H1 (cell line): Measurements from ENCODE around the gene NCLN. TPM values are rescaled to one million over a fixed set of nuclear protein-coding genes. Genes with fewer than 3 reads are reported as not detected.

Experiments used
- CTCF ChIA-PET: fragments of 300-600 bp; sonication (Branson Sonifier 250); formaldehyde crosslinking; loops from one replicate; lab custom pipeline; 2021; ENCODE audit not compliant: partially characterized antibody; lab: Charles Lee
- POLR2A ChIA-PET: fragments of 300-600 bp; sonication (Branson Sonifier 250); formaldehyde crosslinking; loops from one replicate; lab custom pipeline; 2021; ENCODE audit warnings: inconsistent platforms; ENCODE audit not compliant: partially characterized antibody; lab: Charles Lee
- DNase-seq, 2 experiments: peaks; one replicate each; pipeline versions ENCODE4 v3.0.0 to v3.0.0-alpha.2; 2010 to 2022; ENCODE audit warnings: low spot score in 2 of 2, low read depth in 1 of 2, mixed read lengths in 1 of 2
- FAIRE-seq: peaks from 2 replicates; lab custom pipeline; 2011; peaks lifted over from hg19 to GRCh38; lab: Jason Lieb, UNC
- H2AFZ ChIP-seq: 2 replicates; pipeline ENCODE4 v1.8.1; 2012; ENCODE audit warnings: low read length, inconsistent platforms
- H2AK5ac ChIP-seq: 2 replicates; pipeline ENCODE4 v1.6.1; 2013; ENCODE audit warnings: low read depth, low read length
- H2BK120ac ChIP-seq: replicated peaks from 2 replicates; pipeline ENCODE3; 2013; ENCODE audit warnings: low read depth, low read length, inconsistent platforms
- H2BK12ac ChIP-seq: 2 replicates; pipeline ENCODE4 v1.6.1; 2013; ENCODE audit warnings: low read depth, low read length
- H2BK15ac ChIP-seq: 2 replicates; pipeline ENCODE4 v1.6.1; 2013; ENCODE audit warnings: low read length
- H2BK20ac ChIP-seq: 2 replicates; pipeline ENCODE4 v1.6.1; 2013; ENCODE audit warnings: low read length
- H2BK5ac ChIP-seq: 2 replicates; pipeline ENCODE4 v1.6.1; 2013; ENCODE audit warnings: low read depth, low read length
- H3K14ac ChIP-seq: 2 replicates; pipeline ENCODE4 v1.6.1; 2013; ENCODE audit warnings: inconsistent platforms; ENCODE audit not compliant: insufficient read length
- H3K18ac ChIP-seq: 2 replicates; pipeline ENCODE4 v1.6.1; 2013; ENCODE audit warnings: low read length; ENCODE audit errors: extremely low read depth
- H3K23ac ChIP-seq: 2 replicates; pipeline ENCODE4 v1.6.1; 2013; ENCODE audit warnings: inconsistent platforms; ENCODE audit not compliant: insufficient read length
- H3K23me2 ChIP-seq: 2 replicates; pipeline ENCODE4 v1.6.1; 2013; ENCODE audit warnings: low read depth, low read length
- H3K27ac ChIP-seq: 2 replicates; pipeline ENCODE4 v1.6.1; 2011; ENCODE audit warnings: low read depth, low read length, inconsistent platforms
- H3K27me3 ChIP-seq, 4 experiments: replicated peaks in 1 of 4; 1 replicate in 1 of 4; 2 replicates in 3 of 4; pipeline versions ENCODE4 v1.6.1 to v1.8.1; 2011 to 2013; ENCODE audit warnings: low read length in 3 of 4, mild to moderate bottlenecking in 3 of 4, inconsistent platforms in 2 of 4, mixed read lengths in 2 of 4, moderate library complexity in 1 of 4; ENCODE audit not compliant: control insufficient read depth in 3 of 4, insufficient read depth in 3 of 4; ENCODE audit errors: extremely low read depth in 1 of 4
- H3K36me3 ChIP-seq, 4 experiments: 2 replicates each; pipeline versions ENCODE4 v1.6.1 to v1.8.1; 2011 to 2013; ENCODE audit warnings: mild to moderate bottlenecking in 4 of 4, low read length in 3 of 4, moderate library complexity in 2 of 4, control low read depth in 1 of 4, inconsistent platforms in 1 of 4; ENCODE audit not compliant: insufficient read depth in 4 of 4, control insufficient read depth in 2 of 4
- H3K4ac ChIP-seq: replicated peaks from 2 replicates; pipeline ENCODE3; 2013; ENCODE audit warnings: low read length, low read depth, mixed read lengths, inconsistent platforms; ENCODE audit not compliant: insufficient read length
- H3K4me1 ChIP-seq, 4 experiments: replicated peaks in 1 of 4; 1 replicate in 1 of 4; 2 replicates in 3 of 4; pipeline versions ENCODE4 v1.6.1 to v1.8.1; 2011 to 2013; ENCODE audit warnings: low read length in 3 of 4, inconsistent platforms in 2 of 4, mixed read lengths in 1 of 4; ENCODE audit not compliant: insufficient read depth in 4 of 4, control insufficient read depth in 3 of 4
- H3K4me2 ChIP-seq, 2 experiments: 2 replicates each; pipeline versions ENCODE4 v1.6.1 to v1.8.1; 2011 to 2013; ENCODE audit warnings: low read depth in 2 of 2, low read length in 2 of 2, control low read depth in 1 of 2, inconsistent platforms in 1 of 2, mild to moderate bottlenecking in 1 of 2; ENCODE audit not compliant: insufficient read depth in 1 of 2
- H3K4me3 ChIP-seq, 4 experiments: fragments of 200-600, 300-600 bp in 1 of 4; sonication (generic), shearing (Covaris generic), sonication (Bioruptor Twin) in 1 of 4; 2 replicates each; pipeline versions ENCODE4 v1.5.1 to v1.8.1; 2011 to 2016; ENCODE audit warnings: low read length in 4 of 4, low read depth in 3 of 4, control low read depth in 2 of 4, inconsistent platforms in 2 of 4, mild to moderate bottlenecking in 2 of 4, mixed read lengths in 1 of 4, moderate library complexity in 1 of 4; ENCODE audit not compliant: insufficient read depth in 2 of 4; ENCODE audit errors: extremely low read depth in 1 of 4
- H3K56ac ChIP-seq: replicated peaks from 2 replicates; pipeline ENCODE3; 2013; ENCODE audit warnings: low read depth, mild to moderate bottlenecking, mixed read lengths, low read length, inconsistent platforms; ENCODE audit not compliant: insufficient read length
- H3K79me1 ChIP-seq: 2 replicates; pipeline ENCODE4 v1.6.1; 2013; ENCODE audit warnings: low read depth, low read length, control low read depth
- H3K79me2 ChIP-seq, 2 experiments: 2 replicates each; pipeline versions ENCODE4 v1.6.1 to v1.8.1; 2012 to 2013; ENCODE audit warnings: low read length in 2 of 2, mild to moderate bottlenecking in 2 of 2, inconsistent platforms in 1 of 2; ENCODE audit not compliant: insufficient read depth in 2 of 2, control insufficient read depth in 1 of 2
- H3K9ac ChIP-seq, 4 experiments: replicated peaks in 1 of 4; 1 replicate in 1 of 4; 2 replicates in 3 of 4; pipeline versions ENCODE4 v1.6.1 to v1.8.1; 2011 to 2013; ENCODE audit warnings: low read depth in 3 of 4, low read length in 3 of 4, control low read depth in 2 of 4, mild to moderate bottlenecking in 2 of 4, moderate library complexity in 2 of 4, inconsistent platforms in 1 of 4; ENCODE audit errors: extremely low read depth in 1 of 4
- H3K9me3 ChIP-seq, 2 experiments: 2 replicates each; pipeline versions ENCODE4 v1.6.1 to v1.8.1; 2012 to 2013; ENCODE audit warnings: mild to moderate bottlenecking in 2 of 2, moderate library complexity in 2 of 2, control low read depth in 1 of 2, inconsistent platforms in 1 of 2, low read depth in 1 of 2, low read length in 1 of 2, mixed read lengths in 1 of 2; ENCODE audit not compliant: insufficient read depth in 2 of 2
- H4K20me1 ChIP-seq, 2 experiments: replicated peaks in 1 of 2; 2 replicates each; pipeline versions ENCODE3 to v1.8.1; 2011 to 2013; ENCODE audit warnings: inconsistent platforms in 2 of 2, low read length in 2 of 2, mild to moderate bottlenecking in 1 of 2; ENCODE audit not compliant: insufficient read depth in 2 of 2, control insufficient read depth in 1 of 2
- H4K5ac ChIP-seq: 2 replicates; pipeline ENCODE4 v1.6.1; 2013; ENCODE audit warnings: low read length, low read depth, mixed read lengths, inconsistent platforms; ENCODE audit not compliant: insufficient read length
- H4K8ac ChIP-seq: 2 replicates; pipeline ENCODE4 v1.8.0; 2013; ENCODE audit warnings: mild to moderate bottlenecking, moderate library complexity, low read length, inconsistent platforms; ENCODE audit not compliant: insufficient read depth; ENCODE audit errors: extremely low read depth
- H4K91ac ChIP-seq: replicated peaks from 2 replicates; pipeline ENCODE3; 2013; ENCODE audit warnings: low read length, mixed read lengths, inconsistent platforms; ENCODE audit not compliant: insufficient read length
- CTBP2 ChIP-seq: IDR thresholded peaks from 2 replicates; pipeline ENCODE4 v1.7.0; 2011; ENCODE audit warnings: borderline replicate concordance, mild to moderate bottlenecking, moderate library complexity, mixed read lengths, low read length; ENCODE audit not compliant: insufficient read depth, insufficient read length
- CTCF ChIP-seq, 3 experiments: IDR thresholded peaks; 1 replicate in 2 of 3; 2 replicates in 1 of 3; pipeline versions ENCODE4 v1.5.1 to v1.6.1; 2011; ENCODE audit warnings: low read length in 3 of 3, mild to moderate bottlenecking in 3 of 3, inconsistent platforms in 2 of 3, low read depth in 1 of 3, moderate library complexity in 1 of 3; ENCODE audit not compliant: insufficient read depth in 1 of 3; ENCODE audit errors: control extremely low read depth in 1 of 3
- EP300 ChIP-seq, 2 experiments: IDR thresholded peaks; 1 replicate in 1 of 2; 2 replicates in 1 of 2; pipeline ENCODE4 v1.6.1; 2011 to 2012; ENCODE audit warnings: low read depth in 2 of 2, low read length in 2 of 2, mild to moderate bottlenecking in 2 of 2, borderline replicate concordance in 1 of 2, inconsistent platforms in 1 of 2, moderate library complexity in 1 of 2
- GABPA ChIP-seq: IDR thresholded peaks from 2 replicates; pipeline ENCODE4 v1.6.1; 2011; ENCODE audit warnings: mild to moderate bottlenecking, low read length, moderate library complexity, borderline replicate concordance; ENCODE audit not compliant: insufficient read depth
- POU5F1 ChIP-seq: IDR thresholded peaks from 2 replicates; pipeline ENCODE4 v1.6.1; 2011; ENCODE audit warnings: low read depth, mild to moderate bottlenecking, low read length, moderate library complexity
- SP2 ChIP-seq: IDR thresholded peaks from 2 replicates; pipeline ENCODE4 v1.6.1; 2012; ENCODE audit warnings: mild to moderate bottlenecking, low read length, inconsistent platforms
- SP4 ChIP-seq: IDR thresholded peaks from 2 replicates; pipeline ENCODE4 v1.6.1; 2012; ENCODE audit warnings: low read length, inconsistent platforms
- YY1 ChIP-seq: IDR thresholded peaks from 2 replicates; pipeline ENCODE4 v1.6.1; 2011; ENCODE audit warnings: low read depth, mild to moderate bottlenecking, low read length
- WGBS, 2 experiments: shearing (Covaris generic) in 1 of 2; methylation state at CpG; one replicate each; pipeline versions ENCODE4 v1.1.6 to v1.1.7; 2013 to 2015; ENCODE audit warnings: low lambda C conversion rate in 2 of 2, mixed read lengths in 2 of 2, inconsistent platforms in 1 of 2, low coverage in 1 of 2, missing lambda C conversion rate in 1 of 2; ENCODE audit not compliant: insufficient replicate concordance in 2 of 2, insufficient coverage in 1 of 2, insufficient read length in 1 of 2; ENCODE audit errors: extremely low coverage in 1 of 2, missing lambda C conversion rate in 1 of 2; 5-methylcytosine and 5-hydroxymethylcytosine counted together
- polyA plus RNA-seq, 7 experiments: library from polyadenylated mRNA; depleted of rRNA in 3 of 7; stranded (reverse) in 5 of 7; unstranded in 2 of 7; fragments of >200 nt in 5 of 7; fragments of 200-250 nt in 2 of 7; gene quantifications; 1 replicate in 5 of 7; 2 replicates in 1 of 7; 4 replicates in 1 of 7; pipeline versions ENCODE4 v1.2.1 to v1.2.3, GENCODE V29; 2011 to 2013; ENCODE audit warnings: missing spikeins in 2 of 7, mixed read lengths in 2 of 7
- total RNA-seq: library from RNA; stranded (reverse); fragmentation: NEBNext Ultra II Directional; extraction: Animal tissue kit (Norgen Biotek cat#: 25700); gene quantifications from 2 replicates; pipeline ENCODE4 v1.2.1, GENCODE V29; 2021

NCLN gene
- total and polyA plus RNA-seq, 2 of the 8 experiments (the other 6 are each of a cell fraction or from before 2014, with no cell fraction given) = 89.2 to 103 TPM

GRCh38 chr19:3210347-3211017 lies 24.8 kb downstream of the NCLN start:
- Histone ChIP-seq H3K36me3 (peaks cover 0 to 27% (median 9%) of the 10 kb centered on the region in 4 experiments; a peak in 5 of 8 replicates), H3K4me3 (no peak overlapping the region), H3K79me2 (no peaks in the 10 kb centered on the region), H3K79me1 (no peaks in the 10 kb centered on the region), H4K20me1 (peaks cover 1 to 12% of the 10 kb centered on the region in 2 experiments), H4K91ac (no peak overlapping the region), H3K27me3 (no peaks in the 10 kb centered on the region), H3K4me2 (peak overlapping the region in 1 of 2 experiments; percentile 22; a peak in 2 of 4 replicates), H3K56ac (no peak overlapping the region), H2BK15ac (no peak overlapping the region), H2AFZ (no peak overlapping the region), H3K23me2 (no peaks in the 10 kb centered on the region), H3K4me1 (peaks cover 0 to 5% (median 0%) of the 10 kb centered on the region in 4 experiments; a peak in 2 of 7 replicates), H4K5ac (no peak overlapping the region), H3K27ac (no peak overlapping the region), H2BK12ac (no peak overlapping the region), H2AK5ac (no peak overlapping the region), H3K9me3 (no peaks in the 10 kb centered on the region), H3K23ac (no peak overlapping the region), H2BK5ac (no peak overlapping the region), H4K8ac (no peak overlapping the region; the same call in 1 of the 2 replicates), H3K18ac (no peak overlapping the region), H2BK20ac (no peak overlapping the region), H3K14ac (no peak overlapping the region), H2BK120ac (no peak overlapping the region), H3K9ac (no peak overlapping the region), H3K4ac (no peak overlapping the region)
- FAIRE-seq = no peak
- 53% methylated on average over 18 of the region's 20 CpGs; no CpG with 5 or more reads in 1 of the 2 experiments for WGBS, 2 experiments
- DNase-seq = peak; percentile 34 to 96
- CTCF ChIA-PET = interaction anchor here (0.6 to 4.0 kb wide), 13 partner anchors 10 to 423 kb away, joined by 3 to 19 read pairs (median 3); partner anchors contain the start of genes CELF5 and NCLN
- POLR2A ChIA-PET = interaction anchor here (0.6 to 2.0 kb wide), 10 partner anchors 10 to 279 kb away, joined by 3 to 7 read pairs (median 4); partner anchors contain the start of genes CELF5 and NCLN
- TF ChIP-seq CTCF (IDR thresholded peaks at IDR 0.05; ENCODE audit: control extremely low read depth in 1 of 3, insufficient read depth in 1 of 3, low read depth in 1 of 3, low read length in 3 of 3) = peak; percentile 79 to 93 (median 92)
- no peak for TF ChIP-seq SP2
- TF ChIP-seq POU5F1 = no peak
- no peak for TF ChIP-seq CTBP2
- no peak for TF ChIP-seq SP4
- peak; percentile 50; the same call in 1 of the 2 replicates for TF ChIP-seq GABPA
- TF ChIP-seq YY1 = 0 out of 2 replicates have a peak, but pooled peaks have one; percentile 25
- no peak for TF ChIP-seq EP300 (IDR thresholded peaks at IDR 0.05; ENCODE audit: borderline replicate concordance in 1 of 2, low read depth in 2 of 2, low read length in 2 of 2)
